Kidney (tissue), 14 donors: ENCODE data around the gene RRAS2. TPM values are rescaled to one million over a fixed set of nuclear protein-coding genes. Genes with fewer than 3 reads are reported as not detected.
A peak's percentile ranks its signal among the peaks of the same experiment; 100 is the strongest.

Experiments
- DNase-seq, 5 donors: peaks; one replicate each; pipeline ENCODE4 v3.0.0-alpha.2; 2013 to 2020
- FAIRE-seq: peaks from 2 replicates; lab custom pipeline; 2012; peaks lifted over from hg19 to GRCh38; lab: Jason Lieb, UNC
- H3K27ac ChIP-seq, 2 donors: one replicate each; pipeline ENCODE4 v1.7.0; 2013; ENCODE audit warnings: low read depth in 2 of 2, low read length in 2 of 2, inconsistent platforms in 1 of 2
- H3K27me3 ChIP-seq: one replicate; pipeline ENCODE4 v1.7.1; 2013; ENCODE audit warnings: low read length, inconsistent platforms; ENCODE audit not compliant: control insufficient read depth, insufficient read depth
- H3K36me3 ChIP-seq, 3 donors: one replicate each; pipeline versions ENCODE4 v1.7.0 to v1.7.1; 2013; ENCODE audit warnings: low read length in 3 of 3, control low read depth in 1 of 3, inconsistent platforms in 1 of 3; ENCODE audit not compliant: insufficient read depth in 3 of 3, control insufficient read depth in 2 of 3
- H3K4me1 ChIP-seq, 3 donors: one replicate each; pipeline versions ENCODE4 v1.7.0 to v1.7.1; 2013; ENCODE audit warnings: low read length in 3 of 3, inconsistent platforms in 1 of 3, low read depth in 1 of 3; ENCODE audit not compliant: control insufficient read depth in 2 of 3, insufficient read depth in 2 of 3
- H3K4me3 ChIP-seq, 3 donors: one replicate each; pipeline versions ENCODE4 v1.7.0 to v1.8.1; 2013; ENCODE audit warnings: low read length in 3 of 3, control low read depth in 1 of 3, inconsistent platforms in 1 of 3
- H3K9ac ChIP-seq, 3 donors: one replicate each; pipeline versions ENCODE4 v1.7.0 to v1.7.1; 2013; ENCODE audit warnings: low read length in 3 of 3, control low read depth in 1 of 3, inconsistent platforms in 1 of 3
- H3K9me3 ChIP-seq, 3 donors: one replicate each; pipeline versions ENCODE4 v1.7.0 to v1.7.1; 2013; ENCODE audit warnings: low read length in 3 of 3, control low read depth in 1 of 3, inconsistent platforms in 1 of 3; ENCODE audit not compliant: control insufficient read depth in 2 of 3, insufficient read depth in 1 of 3
- intact Hi-C: fragments of 100-400 bp; cut with DNase I; formaldehyde crosslinking; loops from one replicate; pipeline ENCODE4 v1.11.1; 2022
- polyA plus RNA-seq: library from polyadenylated mRNA; stranded (reverse); fragments of 350-450 nt; fragmentation: Illumina TruSeq; extraction: RNeasy Lipid Tissue Mini Kit (QIAGEN cat#74804); gene quantifications from one replicate; pipeline ENCODE4 v1.2.3, GENCODE V29; 2014; ENCODE audit warnings: low read depth, low replicate concordance; ENCODE audit not compliant: insufficient read depth
- total RNA-seq: library from RNA; stranded (reverse); fragmentation: NEBNext Ultra II Directional; extraction: Animal tissue kit (Norgen Biotek cat#: 25700); gene quantifications from one replicate; pipeline ENCODE4 v1.2.1, GENCODE V29; 2021
- TF ChIP-seq, protein P1 (sequence below): IDR thresholded peaks from 3 replicates; pipeline ENCODE4 v1.5.1; 2012; ENCODE audit warnings: mild to moderate bottlenecking, moderate library complexity, borderline replicate concordance; ENCODE audit not compliant: insufficient read depth; ENCODE audit errors: extremely low read depth
- donor health status: control.
- donor health status: control.
- donor health status: control.
- donor health status: control.
- donor health status: control.
- donor health status: DM: yes; HTN: yes; CAD: no.
- donor health status: Normal renal cell carcinoma (clear cell type).

The RRAS2 gene
- total and polyA plus RNA-seq, 2 donors from 2014 or later = 23.3 to 33.2 TPM

DNA sequence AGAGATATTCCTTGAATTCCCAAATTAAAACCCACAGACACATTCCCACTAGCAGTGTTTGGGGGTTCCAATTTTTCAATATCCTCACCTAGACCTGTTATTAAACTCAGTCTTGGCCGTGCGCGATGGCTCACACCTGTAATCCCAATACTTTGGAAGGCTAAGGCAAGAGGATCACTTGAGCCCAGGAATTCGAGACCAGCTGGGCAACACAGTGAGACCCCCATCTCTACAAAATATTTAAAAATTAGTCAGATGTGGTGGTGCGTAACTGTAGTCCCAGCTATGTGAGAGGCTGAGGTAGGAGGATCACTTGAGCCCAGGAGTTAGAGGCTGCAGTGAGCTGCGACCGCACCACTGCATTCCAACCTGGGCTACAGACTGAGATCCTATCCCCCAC is 53.3 kb downstream of the RRAS2 start:
- TF ChIP-seq, protein P1, sequence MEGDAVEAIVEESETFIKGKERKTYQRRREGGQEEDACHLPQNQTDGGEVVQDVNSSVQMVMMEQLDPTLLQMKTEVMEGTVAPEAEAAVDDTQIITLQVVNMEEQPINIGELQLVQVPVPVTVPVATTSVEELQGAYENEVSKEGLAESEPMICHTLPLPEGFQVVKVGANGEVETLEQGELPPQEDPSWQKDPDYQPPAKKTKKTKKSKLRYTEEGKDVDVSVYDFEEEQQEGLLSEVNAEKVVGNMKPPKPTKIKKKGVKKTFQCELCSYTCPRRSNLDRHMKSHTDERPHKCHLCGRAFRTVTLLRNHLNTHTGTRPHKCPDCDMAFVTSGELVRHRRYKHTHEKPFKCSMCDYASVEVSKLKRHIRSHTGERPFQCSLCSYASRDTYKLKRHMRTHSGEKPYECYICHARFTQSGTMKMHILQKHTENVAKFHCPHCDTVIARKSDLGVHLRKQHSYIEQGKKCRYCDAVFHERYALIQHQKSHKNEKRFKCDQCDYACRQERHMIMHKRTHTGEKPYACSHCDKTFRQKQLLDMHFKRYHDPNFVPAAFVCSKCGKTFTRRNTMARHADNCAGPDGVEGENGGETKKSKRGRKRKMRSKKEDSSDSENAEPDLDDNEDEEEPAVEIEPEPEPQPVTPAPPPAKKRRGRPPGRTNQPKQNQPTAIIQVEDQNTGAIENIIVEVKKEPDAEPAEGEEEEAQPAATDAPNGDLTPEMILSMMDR = no peak
- Histone ChIP-seq H3K9ac (no peak overlapping the region), H3K36me3 (no peaks in the 10 kb centered on the region), H3K27ac (no peak overlapping the region), H3K9me3 (no peaks in the 10 kb centered on the region), H3K4me1 (peaks cover 0 to 8% (median 7%) of the 10 kb centered on the region in 3 donors), H3K4me3 (no peak overlapping the region), H3K27me3 (no peaks in the 10 kb centered on the region)
- FAIRE-seq (no peak), DNase-seq (no peak)
- intact Hi-C loops = no loop called here

DNA sequence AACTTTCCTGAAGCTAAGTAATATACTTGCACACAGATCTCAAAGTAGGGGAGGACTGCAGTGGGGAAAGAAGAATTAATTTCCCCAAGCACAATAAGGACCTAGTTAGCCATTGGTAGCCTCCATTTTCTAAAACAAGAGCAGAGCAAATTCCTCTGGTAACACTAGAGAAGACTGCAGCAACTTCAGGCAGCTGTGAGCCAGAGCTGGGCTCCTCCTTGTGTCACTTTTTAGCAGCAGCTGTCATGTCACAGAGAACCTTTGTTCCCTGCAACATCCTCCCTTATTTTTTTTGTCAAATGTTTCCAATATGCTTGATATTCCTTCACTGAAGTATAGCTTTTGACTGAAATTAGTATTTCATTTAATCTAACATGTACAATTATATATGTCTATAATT is 54.4 kb downstream of the RRAS2 start:
- H3K4me1 ChIP-seq = peaks cover 0 to 7% (median 3%) of the 10 kb centered on the region in 3 donors
- TF ChIP-seq, protein P1 = no peak
- H3K9me3 ChIP-seq = no peaks in the 10 kb centered on the region
- H3K27ac ChIP-seq = no peak overlapping the region
- intact Hi-C loops = loop anchor here (5.0 kb wide), 1 partner anchor 148 kb away; no protein-coding TSS in a partner anchor
- no peak overlapping the region for H3K4me3 ChIP-seq
- no peaks in the 10 kb centered on the region for H3K36me3 ChIP-seq
- no peaks in the 10 kb centered on the region for H3K27me3 ChIP-seq
- DNase-seq (peak in 1 of 5 donors; percentile 35), FAIRE-seq (no peak)
- no peak overlapping the region for H3K9ac ChIP-seq

DNA sequence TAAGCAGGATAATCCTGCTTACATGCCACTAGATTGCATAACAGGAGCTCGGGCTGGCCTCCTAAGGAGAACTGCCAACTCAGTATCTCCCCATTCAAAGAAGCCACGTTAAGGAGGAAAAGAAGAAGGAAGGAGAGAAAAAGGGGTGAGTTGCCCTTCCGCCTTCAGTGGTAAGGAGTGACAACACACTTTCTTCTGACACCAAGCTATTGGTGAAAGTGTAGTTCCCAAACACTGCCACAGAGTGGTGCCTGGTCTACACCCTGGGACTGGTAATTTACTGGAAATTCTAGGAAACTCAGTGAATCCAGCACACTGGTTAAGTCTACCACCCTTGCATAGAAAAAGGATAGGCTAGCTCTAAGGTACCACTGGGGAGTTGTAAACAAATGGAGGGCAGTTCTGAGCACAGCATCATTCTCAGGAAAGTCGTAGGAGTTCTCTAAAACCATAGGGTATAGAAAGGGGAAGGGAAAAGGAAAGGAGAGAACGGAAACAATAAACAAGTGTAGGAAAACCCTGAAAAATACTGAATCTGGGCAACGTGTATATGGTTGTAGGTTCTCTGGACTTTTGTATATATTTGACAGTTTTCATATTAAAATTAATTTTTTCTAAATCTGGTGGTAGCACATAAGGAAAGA is 58.2 kb downstream of the RRAS2 start:
- H3K27ac ChIP-seq = no peak overlapping the region
- H3K4me1 ChIP-seq = peaks cover 0 to 7% (median 0%) of the 10 kb centered on the region in 3 donors
- H3K9ac ChIP-seq = no peak overlapping the region
- DNase-seq = peak in 4 of 5 donors; percentile 56 to 78 (median 64)
- H3K9me3 ChIP-seq = no peaks in the 10 kb centered on the region
- TF ChIP-seq, protein P1 = peak; percentile 90
- peak; percentile 41 for FAIRE-seq
- intact Hi-C loops = loop anchor here (5.0 kb wide), 1 partner anchor 152 kb away; no protein-coding TSS in a partner anchor
- no peaks in the 10 kb centered on the region for H3K27me3 ChIP-seq
- no peaks in the 10 kb centered on the region for H3K36me3 ChIP-seq
- no peak overlapping the region for H3K4me3 ChIP-seq
